GM18858 (cell line): Measurements from ENCODE around the gene VSTM1.

ENCODE experiments used
- ATAC-seq: cut with Tn5 transposase; IDR thresholded peaks from one replicate; pipeline ENCODE4 v1.9.1; 2021; ENCODE audit not compliant: unreplicated experiment

Gene VSTM1

DNA sequence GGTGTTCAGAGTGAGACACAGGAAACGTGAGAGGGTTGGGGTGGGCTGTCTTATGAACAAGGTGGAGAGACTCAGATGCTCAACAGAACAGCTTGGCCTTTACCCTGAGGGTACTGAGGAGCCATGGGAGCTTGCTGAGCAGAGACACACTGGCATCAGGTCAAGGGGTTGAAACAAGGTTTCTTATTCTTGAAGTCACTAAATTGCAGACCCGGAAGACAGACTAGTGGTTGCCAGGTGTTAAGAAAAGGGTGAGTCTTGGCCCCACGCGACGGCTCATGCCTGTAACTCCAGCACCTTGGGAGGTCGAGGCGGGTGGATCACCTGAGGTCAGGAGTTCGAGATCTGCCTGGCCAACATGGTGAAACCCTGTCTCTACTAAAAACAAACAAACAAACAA, 49.8 kb downstream of the VSTM1 start:
- ATAC-seq = no peak

DNA sequence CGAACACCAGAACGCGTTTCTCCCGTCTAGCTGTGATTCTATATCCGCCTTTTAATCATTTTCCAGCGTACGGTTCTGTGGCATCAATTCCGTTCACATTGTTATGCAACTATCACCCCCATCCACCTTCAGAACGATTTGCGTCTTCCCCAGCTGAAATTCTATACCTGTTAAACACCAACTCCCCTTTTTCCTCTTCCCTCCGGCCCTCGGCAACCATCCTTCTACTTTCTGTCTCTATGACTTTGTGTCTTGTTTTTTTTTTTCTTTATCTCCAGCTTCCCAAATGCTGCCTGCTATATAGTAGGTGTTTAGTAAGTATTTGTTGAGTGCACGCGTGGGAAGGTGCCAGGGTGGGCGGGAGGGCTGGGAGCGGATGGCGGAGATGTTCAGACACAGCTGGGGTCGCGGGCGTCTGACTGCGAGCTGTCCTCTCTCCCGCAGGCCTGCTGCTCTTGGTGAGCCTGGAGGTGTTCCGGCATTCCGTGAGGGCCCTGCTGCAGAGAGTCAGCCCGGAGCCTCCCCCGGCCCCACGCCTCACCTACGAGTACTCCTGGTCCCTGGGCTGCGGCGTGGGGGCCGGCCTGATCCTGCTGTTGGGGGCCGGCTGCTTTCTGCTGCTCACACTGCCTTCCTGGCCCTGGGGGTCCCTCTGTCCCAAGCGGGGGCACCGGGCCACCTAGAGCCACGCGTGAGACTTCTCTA, 52.0 kb downstream of the VSTM1 start:
- no peak for ATAC-seq

DNA sequence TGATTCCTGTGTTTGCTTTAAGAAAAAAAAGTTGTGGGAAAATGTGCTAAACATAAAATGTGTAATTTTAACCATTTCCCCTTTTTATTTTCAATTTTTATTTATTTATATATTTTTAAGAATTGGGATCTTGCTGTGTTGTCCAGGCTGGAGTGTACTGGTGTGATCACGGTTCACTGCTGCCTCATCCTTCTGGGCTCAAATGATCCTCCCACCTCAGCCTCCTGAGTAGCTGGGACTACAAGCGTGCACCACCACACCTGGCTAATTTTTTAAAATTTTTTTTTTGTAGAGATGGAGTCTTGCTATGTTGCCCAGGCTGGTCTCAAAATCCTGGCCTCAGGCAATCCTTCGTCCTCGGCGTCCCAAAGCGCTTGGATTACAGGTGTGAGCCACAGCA, 53.2 kb downstream of the VSTM1 start:
- no peak for ATAC-seq

DNA sequence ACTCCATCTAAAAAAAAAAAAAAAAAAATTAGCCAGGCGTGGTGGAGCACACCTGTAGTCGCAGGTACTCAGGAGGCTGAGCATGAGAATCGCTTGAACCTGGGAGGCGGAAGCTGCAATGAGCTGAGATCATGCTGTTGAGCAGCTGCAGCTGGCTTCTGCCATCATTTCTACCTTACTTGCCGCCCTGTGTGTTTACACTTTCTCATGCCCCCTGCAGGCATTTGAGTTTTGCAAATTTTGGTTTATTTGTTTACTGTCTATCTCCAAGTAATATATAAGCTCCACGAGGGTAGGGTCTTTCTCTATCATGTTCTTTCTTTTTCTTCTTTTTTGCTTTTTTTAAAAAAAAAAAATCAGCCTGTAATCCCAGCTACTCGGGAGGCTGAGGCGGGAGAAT, 54.3 kb downstream of the VSTM1 start:
- no peak for ATAC-seq

DNA sequence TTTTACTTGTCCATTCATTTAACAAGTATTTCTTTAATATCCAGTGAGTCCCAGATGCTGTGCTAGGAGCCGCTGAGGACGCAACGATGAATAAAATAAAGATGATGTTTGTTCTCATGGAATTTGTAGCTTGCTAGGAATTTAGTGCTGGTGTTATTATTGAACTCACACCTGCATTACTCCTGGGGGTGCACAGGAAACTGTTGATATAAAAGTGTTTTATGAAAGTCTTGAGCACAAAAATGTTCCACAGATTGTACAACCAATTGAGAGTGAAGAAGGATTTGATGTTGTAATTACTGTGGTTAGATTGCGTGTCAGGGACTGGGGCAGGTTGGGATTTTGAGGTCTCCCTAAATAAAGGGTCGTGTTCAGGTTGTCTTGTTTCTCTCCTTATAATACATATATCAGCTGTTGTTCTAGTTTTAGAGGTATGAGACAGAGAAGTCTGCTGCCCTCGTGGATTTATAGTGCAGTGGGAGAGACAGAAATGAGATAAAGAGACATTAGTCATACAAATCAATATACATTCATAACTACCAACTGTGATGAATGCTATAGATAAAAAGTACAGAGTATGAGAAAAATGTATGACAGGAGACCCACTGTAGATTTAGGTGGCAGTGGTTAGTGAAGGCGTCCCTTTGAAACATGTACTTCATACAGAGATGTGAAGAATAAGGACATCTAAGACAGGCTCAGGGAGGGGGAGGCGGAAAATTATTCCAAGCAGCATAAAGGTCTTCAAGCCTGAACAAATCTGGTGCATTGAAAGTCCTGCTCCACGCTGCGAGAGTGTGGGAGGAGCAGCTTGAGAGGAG, 61.0 kb downstream of the VSTM1 start:
- ATAC-seq = no peak

DNA sequence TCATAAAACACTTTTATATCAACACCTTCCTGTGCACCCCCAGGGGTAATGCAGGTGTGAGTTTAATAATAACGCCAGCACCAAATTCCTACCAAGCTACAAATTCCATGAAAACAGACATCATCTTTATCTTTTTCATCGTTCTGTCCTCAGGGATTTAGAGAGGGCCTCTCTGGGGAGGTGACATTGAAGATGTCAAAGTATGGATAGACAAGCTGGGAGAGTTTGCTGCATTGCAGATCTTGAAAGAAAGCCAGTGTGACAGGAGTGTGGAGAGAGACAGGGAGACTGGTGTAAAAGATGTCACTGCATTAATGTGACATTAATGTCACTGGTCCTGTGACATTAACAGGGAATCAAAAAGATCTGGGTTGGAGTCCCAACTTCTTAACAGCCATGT, 62.2 kb downstream of the VSTM1 start:
- no peak for ATAC-seq

DNA sequence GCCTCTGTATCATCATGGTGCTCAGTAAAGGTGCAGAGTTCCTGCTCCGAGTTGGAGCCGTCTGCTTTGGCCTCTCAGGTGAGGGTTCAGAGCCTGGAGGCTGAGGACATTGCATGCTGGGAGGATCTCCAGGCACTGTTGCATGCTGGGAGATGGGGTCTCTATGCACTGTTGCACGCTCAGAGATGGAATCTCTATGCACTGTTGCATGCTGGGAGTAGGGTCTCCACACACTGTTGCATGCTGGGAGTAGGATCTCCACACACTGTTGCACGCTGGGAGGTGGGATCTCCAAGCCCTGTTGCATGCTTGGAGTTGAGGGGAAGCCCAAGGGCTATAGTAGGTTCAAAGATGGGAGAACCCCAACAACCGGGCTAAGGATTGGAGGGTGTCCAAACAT, 64.0 kb downstream of the VSTM1 start:
- no peak for ATAC-seq

DNA sequence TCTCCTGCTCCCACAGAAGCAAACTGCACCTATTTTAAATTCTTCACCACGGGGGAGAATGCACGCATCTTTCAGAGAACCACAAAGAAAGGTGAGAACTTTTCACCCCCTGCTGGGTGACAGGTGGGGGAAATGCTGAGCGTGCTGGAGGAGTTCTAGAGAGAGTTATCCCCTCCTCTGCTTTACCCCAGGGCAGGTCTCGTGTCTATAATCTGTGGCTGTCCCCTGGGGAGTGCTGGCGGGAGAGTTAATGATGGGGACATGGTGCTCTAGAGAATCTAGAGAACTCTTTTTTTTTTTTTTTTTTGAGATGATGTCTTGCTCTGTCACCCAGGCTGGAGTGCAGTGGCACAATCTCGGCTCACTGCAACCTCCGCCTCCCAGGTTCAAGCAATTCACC, 65.5 kb downstream of the VSTM1 start:
- ATAC-seq = no peak

DNA sequence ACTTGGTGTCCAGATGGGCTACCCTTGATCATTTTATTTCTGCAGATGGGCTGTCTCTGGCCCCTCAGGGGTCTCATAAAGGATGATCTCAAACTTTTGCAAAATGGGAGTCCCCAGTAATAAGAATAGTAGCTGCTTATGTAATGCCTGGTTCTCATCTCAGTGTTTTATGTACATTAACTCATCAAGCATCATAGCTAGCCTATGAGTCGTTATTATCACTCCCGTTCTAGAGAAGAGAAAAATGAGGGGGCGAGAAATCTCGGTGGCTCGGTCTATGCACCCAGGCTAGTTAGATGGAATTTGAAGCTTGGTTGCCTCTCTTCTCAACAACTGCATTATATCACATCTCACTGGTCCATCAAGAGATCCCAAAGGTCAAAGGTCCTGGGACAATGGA, 68.9 kb downstream of the VSTM1 start:
- ATAC-seq = no peak

DNA sequence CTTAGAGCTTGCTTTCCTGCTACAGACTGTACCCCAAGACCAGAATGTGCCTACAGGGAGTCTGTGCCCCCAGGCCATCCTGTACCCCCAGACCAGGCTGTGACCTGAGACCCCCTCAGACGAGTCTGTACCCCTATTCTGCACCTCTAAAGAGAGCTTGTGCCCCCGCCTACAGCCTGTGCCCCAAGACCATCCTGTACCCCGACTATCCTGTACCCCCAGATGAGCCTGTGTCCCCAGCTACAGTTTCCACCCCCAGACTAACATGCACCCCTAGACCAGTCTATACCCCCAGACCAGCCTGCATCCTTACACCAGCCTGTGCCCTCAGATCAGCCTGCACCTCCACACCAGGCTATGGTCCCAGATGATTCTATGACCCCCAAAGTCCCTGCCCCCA, 70.2 kb downstream of the VSTM1 start:
- ATAC-seq = no peak

DNA sequence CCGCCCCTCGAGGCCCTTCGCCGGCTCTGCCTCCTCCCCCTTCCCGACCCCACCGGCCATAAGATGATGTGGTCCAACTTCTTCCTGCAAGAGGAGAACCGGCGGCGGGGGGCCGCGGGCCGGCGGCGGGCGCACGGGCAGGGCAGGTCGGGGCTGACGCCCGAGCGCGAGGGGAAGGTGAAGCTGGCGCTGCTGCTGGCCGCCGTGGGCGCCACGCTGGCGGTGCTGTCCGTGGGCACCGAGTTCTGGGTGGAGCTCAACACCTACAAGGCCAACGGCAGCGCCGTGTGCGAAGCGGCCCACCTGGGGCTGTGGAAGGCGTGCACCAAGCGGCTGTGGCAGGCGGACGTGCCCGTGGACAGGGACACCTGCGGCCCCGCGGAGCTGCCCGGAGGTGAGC, 70.9 kb downstream of the VSTM1 start:
- ATAC-seq = no peak

DNA sequence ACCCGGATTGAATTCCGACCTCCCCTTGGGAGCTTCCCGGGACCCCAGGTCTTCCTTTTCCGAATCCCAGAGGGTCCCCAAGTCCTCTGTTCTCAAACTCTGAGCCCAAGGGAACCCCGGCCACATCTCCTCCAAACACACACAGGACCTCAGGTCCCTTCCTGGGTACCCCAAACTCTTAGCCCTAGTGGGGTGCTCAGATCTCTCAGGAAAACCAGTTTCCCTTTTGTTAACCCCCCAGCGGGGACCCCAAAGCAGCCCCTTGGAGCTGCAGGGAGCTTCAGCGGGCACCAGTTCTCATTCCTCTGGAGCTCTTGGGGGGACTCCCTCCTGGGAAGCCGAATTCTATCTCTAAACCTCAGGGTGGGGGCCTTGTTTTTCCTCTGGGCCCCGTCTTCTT, 71.5 kb downstream of the VSTM1 start:
- no peak for ATAC-seq

DNA sequence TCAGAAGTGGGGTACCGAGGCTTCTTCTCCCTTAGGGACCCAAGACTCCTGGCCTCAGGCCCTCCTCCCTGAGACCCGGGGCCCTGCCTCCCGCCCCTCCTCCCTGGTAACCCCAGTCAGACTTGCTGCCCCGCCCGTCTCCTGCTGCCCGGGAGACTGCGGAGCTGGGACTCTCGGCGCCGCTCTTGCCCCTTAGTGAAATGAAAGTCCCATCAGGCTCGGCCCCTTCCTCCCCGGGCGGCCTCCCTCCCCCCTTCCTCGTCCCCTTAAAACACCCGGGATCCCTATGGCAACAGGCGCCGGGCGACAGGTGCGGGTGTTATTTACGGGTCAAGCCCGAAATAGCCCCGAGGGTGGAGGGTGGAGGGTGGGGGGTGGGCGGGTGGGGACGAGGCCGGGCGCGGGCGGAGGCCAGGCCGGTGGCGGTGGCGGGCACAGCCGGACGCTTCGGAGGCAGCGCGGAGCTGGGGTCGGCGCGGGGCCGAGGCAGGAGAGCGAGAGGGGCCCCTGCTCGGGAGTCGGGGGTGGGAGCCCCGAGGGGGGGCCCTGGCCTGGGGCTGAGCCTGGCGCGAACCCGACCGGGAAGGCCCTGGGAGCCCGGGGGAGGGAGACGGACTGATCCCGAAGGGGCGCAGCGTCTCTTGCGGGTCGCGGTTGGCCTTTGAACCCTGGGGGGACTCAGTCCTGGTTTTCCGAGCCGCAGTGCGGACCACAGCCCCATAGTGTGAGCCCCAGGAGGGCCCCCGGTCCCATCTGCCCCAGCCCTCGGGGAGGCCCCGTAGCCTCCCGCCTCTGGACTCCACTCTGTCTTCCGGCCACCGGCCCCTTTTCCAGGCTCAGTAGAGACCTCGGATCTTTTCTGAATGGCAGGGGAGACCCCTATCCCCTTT, 72.2 kb downstream of the VSTM1 start, which contains the start of gene CACNG6:
Gene CACNG6, plus strand, starts transcription at position 414 of the 890 bp plus-strand sequence. CDS start 1,241 bp downstream, outside the sequence.
- no peak for ATAC-seq
